Thoracic aorta (tissue), 2 donors: Measurements from ENCODE around the gene RNF113B. TPM values are rescaled to one million over a fixed set of nuclear protein-coding genes. Genes with fewer than 3 reads are reported as not detected.

Experiments used
- ATAC-seq: fragments of 150-250 bp; one replicate; pipeline ENCODE4 v1.8.0; 2017; ENCODE audit warnings: low read depth; ENCODE audit not compliant: insufficient number of reproducible peaks, low FRiP score
- DNase-seq: peaks from one replicate; pipeline ENCODE4 v3.0.0-alpha.2; 2020; ENCODE audit warnings: low spot score
- H3K27ac ChIP-seq, 2 donors: fragments of 200-600 bp; sonication (generic); 1 replicate in 1 of 2; 2 replicates in 1 of 2; pipeline ENCODE4 v1.5.1; 2016; ENCODE audit warnings: mild to moderate bottlenecking in 2 of 2, moderate library complexity in 2 of 2
- H3K27me3 ChIP-seq: fragments of 200-600 bp; sonication (generic); replicated peaks from 2 replicates; pipeline ENCODE4 v1.6.0; 2016; ENCODE audit warnings: mild to moderate bottlenecking; ENCODE audit not compliant: insufficient read depth
- H3K36me3 ChIP-seq: fragments of 200-600 bp; sonication (generic); one replicate; pipeline ENCODE4 v1.5.1; 2016
- H3K4me1 ChIP-seq, 2 donors: fragments of 200-600 bp; sonication (generic); 1 replicate in 1 of 2; 2 replicates in 1 of 2; pipeline versions ENCODE4 v1.5.1 to v1.6.0; 2016; ENCODE audit warnings: low read depth in 2 of 2, mild to moderate bottlenecking in 1 of 2; ENCODE audit not compliant: control insufficient read depth in 1 of 2
- H3K4me3 ChIP-seq: fragments of 200-600 bp; sonication (generic); 2 replicates; pipeline ENCODE4 v1.5.1; 2016; ENCODE audit warnings: mild to moderate bottlenecking
- H3K9me3 ChIP-seq: fragments of 200-600 bp; sonication (generic); 2 replicates; pipeline ENCODE4 v1.5.1; 2016
- total RNA-seq, 2 donors: library from RNA; depleted of rRNA; stranded (reverse); fragments of >200 nt; gene quantifications; one replicate each; pipeline versions ENCODE4 v1.1.0 to v1.2.3, GENCODE V29; 2016
- TF ChIP-seq, protein P1 (sequence below): fragments of 200-600 bp; sonication (generic); IDR thresholded peaks from one replicate; pipeline ENCODE4 v1.5.1; 2019; ENCODE audit warnings: antibody characterized with exemption

RNF113B gene
- total RNA-seq, 2 donors from 2014 or later, result not detected

DNA sequence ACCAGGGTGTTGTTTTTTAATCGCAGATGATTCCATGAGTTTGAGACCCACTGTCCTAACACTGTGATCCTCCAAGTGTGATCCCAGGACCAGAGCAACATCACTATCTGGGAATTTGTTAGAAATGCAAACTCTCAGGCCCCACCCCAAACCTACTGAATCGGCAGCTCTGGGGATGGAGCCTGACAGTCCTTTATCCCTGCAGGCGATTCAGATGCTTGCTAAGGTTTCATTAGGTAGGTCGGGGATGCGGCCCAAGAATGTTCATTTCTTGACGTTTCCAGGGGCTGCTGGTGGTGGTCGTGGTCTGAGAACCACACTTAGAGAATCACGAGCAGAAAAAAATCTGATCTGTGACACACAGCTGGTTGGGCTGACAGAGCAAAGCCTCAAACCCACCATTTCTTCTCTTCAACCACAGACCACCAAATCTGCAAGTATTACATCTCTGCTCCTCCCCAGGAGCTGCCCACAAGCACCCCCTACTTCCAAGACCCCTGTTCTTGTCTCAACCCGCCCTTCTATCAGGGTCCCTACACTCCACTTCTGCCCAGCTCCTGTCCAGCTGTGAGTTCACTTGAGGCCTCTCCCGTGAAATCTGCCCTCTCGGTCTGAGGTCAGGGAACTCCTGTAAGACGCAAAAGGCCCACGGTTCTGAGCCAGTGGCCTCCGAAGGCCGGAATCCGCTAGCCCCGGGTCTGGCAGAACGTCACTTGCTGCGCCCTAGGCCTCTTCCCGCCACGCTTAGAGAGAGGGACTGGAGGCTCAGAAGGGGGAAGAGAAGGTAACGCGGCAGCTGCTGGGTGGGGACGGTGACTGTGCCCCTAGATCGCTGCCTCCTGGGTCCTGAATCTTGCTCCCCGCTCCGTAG, 35.3 kb downstream of the RNF113B start:
- Histone ChIP-seq H3K4me3 (peak overlapping the region; percentile 71), H3K4me1 (peaks cover 9 to 29% of the 10 kb centered on the region in 2 donors), H3K27ac (peak overlapping the region in 1 of 2 donors; percentile 12)

DNA sequence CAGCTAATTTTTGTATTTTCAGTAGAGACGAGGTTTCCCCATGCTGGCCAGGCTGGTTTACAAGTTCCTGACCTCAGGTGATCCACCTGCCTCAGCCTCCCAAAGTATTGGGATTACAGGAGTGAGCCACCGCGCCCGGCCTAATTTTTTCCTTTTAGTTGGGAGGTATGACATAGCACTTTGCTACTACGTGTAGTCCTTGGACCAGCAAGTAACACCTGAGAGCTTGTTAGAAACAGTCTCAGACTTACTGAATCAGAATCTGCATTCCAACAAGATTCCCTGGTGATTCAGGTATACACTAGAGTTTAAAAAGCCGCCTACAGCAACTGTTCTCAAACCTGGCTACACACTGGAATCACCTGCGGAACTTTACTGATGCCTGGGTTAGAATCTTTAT, 36.0 kb downstream of the RNF113B start:
- ATAC-seq (no peak), DNase-seq (no peak)
- TF ChIP-seq, protein P1, sequence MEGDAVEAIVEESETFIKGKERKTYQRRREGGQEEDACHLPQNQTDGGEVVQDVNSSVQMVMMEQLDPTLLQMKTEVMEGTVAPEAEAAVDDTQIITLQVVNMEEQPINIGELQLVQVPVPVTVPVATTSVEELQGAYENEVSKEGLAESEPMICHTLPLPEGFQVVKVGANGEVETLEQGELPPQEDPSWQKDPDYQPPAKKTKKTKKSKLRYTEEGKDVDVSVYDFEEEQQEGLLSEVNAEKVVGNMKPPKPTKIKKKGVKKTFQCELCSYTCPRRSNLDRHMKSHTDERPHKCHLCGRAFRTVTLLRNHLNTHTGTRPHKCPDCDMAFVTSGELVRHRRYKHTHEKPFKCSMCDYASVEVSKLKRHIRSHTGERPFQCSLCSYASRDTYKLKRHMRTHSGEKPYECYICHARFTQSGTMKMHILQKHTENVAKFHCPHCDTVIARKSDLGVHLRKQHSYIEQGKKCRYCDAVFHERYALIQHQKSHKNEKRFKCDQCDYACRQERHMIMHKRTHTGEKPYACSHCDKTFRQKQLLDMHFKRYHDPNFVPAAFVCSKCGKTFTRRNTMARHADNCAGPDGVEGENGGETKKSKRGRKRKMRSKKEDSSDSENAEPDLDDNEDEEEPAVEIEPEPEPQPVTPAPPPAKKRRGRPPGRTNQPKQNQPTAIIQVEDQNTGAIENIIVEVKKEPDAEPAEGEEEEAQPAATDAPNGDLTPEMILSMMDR, result no peak
- Histone ChIP-seq H3K27me3 (no peaks in the 10 kb centered on the region), H3K36me3 (no peaks in the 10 kb centered on the region), H3K4me3 (no peak overlapping the region), H3K27ac (no peak overlapping the region), H3K4me1 (peaks cover 9 to 29% of the 10 kb centered on the region in 2 donors), H3K9me3 (no peaks in the 10 kb centered on the region)

More for the DNA sequence above, 35.3 kb downstream of the RNF113B start:
- no peaks in the 10 kb centered on the region for H3K9me3 ChIP-seq
- ATAC-seq (no peak), DNase-seq (no peak)
- H3K36me3 ChIP-seq, result no peaks in the 10 kb centered on the region
- TF ChIP-seq, protein P1, result no peak
- H3K27me3 ChIP-seq, result no peaks in the 10 kb centered on the region

DNA sequence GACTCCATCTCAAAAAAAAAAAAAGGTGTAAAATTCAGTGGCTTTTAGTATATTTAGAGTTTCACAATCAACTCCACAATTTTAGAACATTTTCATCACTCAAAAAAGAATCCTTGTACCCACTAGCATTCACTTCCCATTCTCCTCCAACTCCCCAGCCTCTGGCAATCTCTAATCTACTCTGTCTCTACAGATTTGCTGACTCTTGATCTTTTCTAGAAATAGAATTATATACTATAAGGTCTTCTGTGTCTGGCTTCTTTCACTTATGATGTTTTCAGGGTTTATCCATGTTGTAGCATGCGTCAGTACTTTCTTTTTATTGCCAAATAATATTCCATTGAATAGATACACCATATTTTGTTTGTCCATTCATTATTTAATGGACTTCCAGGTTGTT, 42.2 kb downstream of the RNF113B start:
- DNase-seq (no peak), ATAC-seq (no peak)
- H3K4me1 ChIP-seq, result no peaks in the 10 kb centered on the region
- H3K27ac ChIP-seq, result no peak overlapping the region
- H3K9me3 ChIP-seq, result no peaks in the 10 kb centered on the region
- no peaks in the 10 kb centered on the region for H3K27me3 ChIP-seq
- H3K4me3 ChIP-seq, result no peak overlapping the region
- TF ChIP-seq, protein P1, result no peak
- no peaks in the 10 kb centered on the region for H3K36me3 ChIP-seq

- Histone ChIP-seq H3K4me1 (no peaks in the 10 kb centered on the region), H3K27me3 (no peaks in the 10 kb centered on the region), H3K27ac (no peak overlapping the region), H3K36me3 (no peaks in the 10 kb centered on the region), H3K4me3 (no peak overlapping the region), H3K9me3 (no peaks in the 10 kb centered on the region)
- ATAC-seq, result no peak
- TF ChIP-seq, protein P1, result no peak
- no peak for DNase-seq
These were observed 43.1 kb downstream of the RNF113B start for GRCh38 chr13:98133946-98134345.

GRCh38 chr13:98129059-98129746, 47.9 kb downstream of the RNF113B start:
- DNase-seq (no peak), ATAC-seq (no peak)
- no peaks in the 10 kb centered on the region for H3K36me3 ChIP-seq
- no peaks in the 10 kb centered on the region for H3K4me1 ChIP-seq
- TF ChIP-seq, protein P1, result no peak
- H3K27ac ChIP-seq, result no peak overlapping the region
- H3K4me3 ChIP-seq, result no peak overlapping the region
- no peaks in the 10 kb centered on the region for H3K9me3 ChIP-seq
- no peaks in the 10 kb centered on the region for H3K27me3 ChIP-seq
